ENCODE measurements around the gene BORCS6.

GRCh38 chr17:8175795-8176196 is 14.2 kb downstream of the BORCS6 start:
- no peak for TF ChIP-seq ZBTB46 (CRISPR knock-in tag; IDR thresholded peaks at IDR 0.05; ENCODE audit: borderline replicate concordance)
- no peak for TF ChIP-seq IKZF1 (IDR thresholded peaks at IDR 0.05)
- TF ChIP-seq ZSCAN9 (CRISPR knock-in tag; IDR thresholded peaks at IDR 0.05; ENCODE audit: borderline replicate concordance): no peak

Data from HepG2 (cell line).